GM06990 (cell line): ENCODE data around the gene NSRP1.
"Not testable (repeated sequence)": the region's sequence is repeated elsewhere in the genome, so short reads cannot be mapped to it uniquely, and the experiment has no call there.

ENCODE experiments used
- DNase-seq: peaks from one replicate; pipeline ENCODE4 v3.0.0-alpha.2; 2011; ENCODE audit not compliant: insufficient read length; ENCODE audit errors: extremely low read depth
- H3K27me3 ChIP-seq: replicated peaks from 2 replicates; pipeline ENCODE4 v1.6.0; 2011; ENCODE audit warnings: low read length; ENCODE audit not compliant: control insufficient read depth, insufficient read depth
- H3K36me3 ChIP-seq: 2 replicates; pipeline ENCODE4 v1.5.1; 2011; ENCODE audit warnings: low read length; ENCODE audit not compliant: control insufficient read depth, insufficient read depth
- H3K4me3 ChIP-seq: replicated peaks from 2 replicates; pipeline ENCODE4 v1.5.1; 2011; ENCODE audit warnings: low read depth, mild to moderate bottlenecking, control low read depth, low read length
- CTCF ChIP-seq: IDR thresholded peaks from 2 replicates; pipeline ENCODE4 v1.5.1; 2011; ENCODE audit warnings: low read length, control low read depth, mild to moderate bottlenecking, inconsistent platforms; ENCODE audit not compliant: insufficient read depth, poor library complexity, severe bottlenecking

The NSRP1 gene

GRCh38 chr17:30130121-30130520 is 13.5 kb downstream of the NSRP1 start:
- DNase-seq: no peak
- H3K4me3 ChIP-seq: no peak overlapping the region
- H3K27me3 ChIP-seq: no peaks in the 10 kb centered on the region
- TF ChIP-seq CTCF: no peak
- peaks cover 2% of the 10 kb centered on the region; the same call in 1 of the 2 replicates for H3K36me3 ChIP-seq

GRCh38 chr17:30132615-30133014 is 16.0 kb downstream of the NSRP1 start:
- H3K27me3 ChIP-seq: no peaks in the 10 kb centered on the region
- DNase-seq: no peak
- TF ChIP-seq CTCF: no peak
- no peak overlapping the region for H3K4me3 ChIP-seq
- H3K36me3 ChIP-seq: no peaks in the 10 kb centered on the region; the same call in none of the 2 replicates

- DNase-seq: no peak
- Histone ChIP-seq H3K4me3 (no peak overlapping the region), H3K36me3 (no peaks in the 10 kb centered on the region; the same call in none of the 2 replicates), H3K27me3 (no peaks in the 10 kb centered on the region)
- TF ChIP-seq CTCF: no peak
These were observed 16.6 kb downstream of the NSRP1 start for GRCh38 chr17:30133197-30133596.

GRCh38 chr17:30134551-30134950 is 17.9 kb downstream of the NSRP1 start:
- no peak for DNase-seq
- Histone ChIP-seq H3K36me3 (no peaks in the 10 kb centered on the region; the same call in none of the 2 replicates), H3K4me3 (no peak overlapping the region), H3K27me3 (no peaks in the 10 kb centered on the region)
- TF ChIP-seq CTCF: no peak

GRCh38 chr17:30137158-30137557 is 20.5 kb downstream of the NSRP1 start:
- no peaks in the 10 kb centered on the region; the same call in none of the 2 replicates for H3K36me3 ChIP-seq
- DNase-seq: no peak
- H3K27me3 ChIP-seq: no peaks in the 10 kb centered on the region
- H3K4me3 ChIP-seq: no peak overlapping the region
- TF ChIP-seq CTCF: no peak

- not testable (repeated sequence) for DNase-seq, H3K4me3 ChIP-seq, H3K27me3 ChIP-seq, H3K36me3 ChIP-seq
These were observed 31.2 kb downstream of the NSRP1 start for GRCh38 chr17:30147860-30148259.
